Right renal pelvis (tissue), 4 donors: ENCODE data around the gene COL15A1. TPM values are rescaled to one million over a fixed set of nuclear protein-coding genes. Genes with fewer than 3 reads are reported as not detected.

Source experiments
- DNase-seq, 4 donors: peaks; one replicate each; pipeline ENCODE4 v3.0.0-alpha.2; 2013; ENCODE audit warnings: low read depth in 4 of 4, low spot score in 3 of 4, missing footprints in 1 of 4
- polyA plus RNA-seq, 4 donors: library from polyadenylated mRNA; unstranded; fragments of 120-200 nt; gene quantifications; one replicate each; pipeline ENCODE4 v1.2.1, GENCODE V29; 2013; ENCODE audit not compliant: insufficient read length in 4 of 4

The COL15A1 gene
- polyA plus RNA-seq, 4 donors = 30.1 to 36.2 (median 35.0) TPM

- DNase-seq = no peak
Observed at GRCh38 chr9:98913705-98914104, 30.0 kb upstream of the COL15A1 start.

- no peak for DNase-seq
Observed at GRCh38 chr9:98915599-98915998, 28.1 kb upstream of the COL15A1 start.

GRCh38 chr9:98916660-98917059 lies 27.0 kb upstream of the COL15A1 start:
- peak in 3 of 4 donors; percentile 37 to 41 (median 38) for DNase-seq

GRCh38 chr9:98917746-98918487 lies 25.8 kb upstream of the COL15A1 start:
- no peak for DNase-seq

GRCh38 chr9:98921732-98922131 lies 22.0 kb upstream of the COL15A1 start:
- no peak for DNase-seq

DNA sequence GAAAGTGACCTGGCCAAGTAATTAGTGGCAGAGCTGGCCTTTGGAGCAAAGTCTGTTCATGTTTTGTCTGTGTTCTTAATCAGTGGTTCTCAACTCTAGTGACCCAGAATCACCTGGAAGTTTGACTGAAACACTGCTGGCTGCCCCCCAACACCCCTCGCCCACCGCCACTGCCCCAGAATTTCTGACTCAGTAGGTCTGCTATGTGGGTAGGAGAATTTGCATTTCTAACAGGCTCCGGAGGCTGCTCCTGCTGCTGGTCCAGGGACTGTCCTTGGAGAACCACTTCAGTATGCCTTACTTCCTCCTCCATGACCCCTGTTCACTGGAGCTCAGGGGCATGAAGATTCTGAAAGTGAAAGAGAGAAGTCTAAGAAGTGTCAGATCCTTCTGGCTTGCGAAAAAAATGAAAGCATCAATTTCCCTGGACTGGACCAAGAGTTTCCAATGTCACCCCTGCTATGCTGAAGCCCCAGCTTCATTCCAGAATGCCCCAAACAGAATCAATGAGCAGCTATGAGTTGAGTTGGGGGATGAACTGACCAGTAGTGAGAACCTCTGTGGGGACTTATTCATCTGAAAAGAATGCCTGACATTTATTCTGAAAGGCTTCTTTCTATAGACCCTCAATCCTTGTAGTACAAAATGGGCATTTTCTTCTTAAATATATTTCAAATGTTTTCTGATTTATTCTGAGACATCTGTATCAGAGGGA lies 20.8 kb upstream of the COL15A1 start:
- DNase-seq = no peak

DNA sequence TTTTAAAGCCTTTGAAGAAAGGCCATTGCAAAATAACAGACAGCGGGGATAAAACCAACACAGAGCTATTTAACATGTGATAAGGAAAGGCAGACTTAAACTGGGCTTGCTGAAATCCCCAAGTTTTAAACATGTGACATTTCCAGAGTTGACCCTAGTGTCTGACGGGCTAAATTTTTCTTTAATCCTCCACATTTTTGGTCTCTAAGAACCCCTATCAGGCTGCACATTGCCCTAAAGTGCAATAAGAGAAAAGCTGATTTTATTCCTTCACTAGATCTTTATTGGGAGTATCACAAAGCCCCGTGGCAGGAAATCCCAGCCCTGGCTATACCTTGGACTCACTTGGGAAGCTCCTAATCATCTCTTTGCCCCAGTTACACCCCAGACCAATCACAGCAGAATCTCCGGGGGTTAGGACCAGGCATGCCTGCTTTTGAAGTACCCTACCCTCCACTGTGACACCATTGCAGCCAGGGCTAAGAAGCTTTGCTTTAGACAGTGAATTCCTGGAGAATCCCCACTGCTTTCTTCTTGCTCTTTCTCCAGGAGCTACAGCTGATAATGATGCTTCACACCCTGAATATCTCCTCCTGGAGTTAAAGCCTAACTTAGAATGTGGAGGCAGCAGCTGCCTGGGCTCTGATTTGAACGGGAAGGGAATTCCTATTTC lies 20.1 kb upstream of the COL15A1 start:
- DNase-seq = no peak

DNA sequence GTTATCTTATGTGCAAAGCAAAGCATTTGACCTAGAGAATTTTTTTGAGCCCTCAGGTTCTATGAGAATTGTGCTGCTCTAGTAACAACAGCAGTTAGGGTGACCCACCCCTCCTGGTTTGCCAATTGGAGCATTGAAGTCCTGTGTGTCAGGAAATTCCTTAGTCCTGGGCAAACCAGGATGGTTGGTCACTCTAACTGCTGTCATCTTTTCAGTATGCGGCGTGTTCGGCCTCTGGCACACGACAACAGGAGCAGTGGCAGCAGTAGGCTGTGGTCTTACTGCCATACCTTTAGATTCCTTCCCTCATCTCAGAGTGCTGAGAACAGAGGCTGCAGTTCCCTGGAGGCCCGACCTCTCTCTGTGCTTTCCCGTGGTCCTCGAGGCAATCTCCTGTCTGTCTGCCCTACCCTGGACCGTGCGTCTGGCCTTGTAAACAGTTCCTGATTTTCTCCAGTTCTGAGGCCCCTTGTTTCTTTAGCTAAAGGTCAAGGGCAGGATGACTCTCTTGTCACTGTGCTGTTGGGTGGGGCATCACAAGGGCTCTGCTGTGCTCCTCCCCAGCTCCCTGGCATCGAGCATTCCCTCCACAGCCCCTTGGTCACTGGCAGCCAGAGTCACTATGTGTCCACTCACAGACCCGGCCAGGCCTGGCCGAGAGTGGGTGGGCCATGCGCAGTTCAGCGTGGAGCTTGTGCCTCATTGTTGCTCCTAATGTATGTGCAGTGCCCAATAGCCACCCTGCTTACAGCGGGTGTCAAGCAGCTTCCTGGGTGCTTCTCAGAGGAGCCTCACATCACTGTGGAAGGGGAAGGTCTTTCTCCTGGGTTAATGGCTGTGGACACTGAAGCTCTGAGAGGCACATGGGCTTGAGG lies 18.5 kb upstream of the COL15A1 start:
- DNase-seq = no peak

DNA sequence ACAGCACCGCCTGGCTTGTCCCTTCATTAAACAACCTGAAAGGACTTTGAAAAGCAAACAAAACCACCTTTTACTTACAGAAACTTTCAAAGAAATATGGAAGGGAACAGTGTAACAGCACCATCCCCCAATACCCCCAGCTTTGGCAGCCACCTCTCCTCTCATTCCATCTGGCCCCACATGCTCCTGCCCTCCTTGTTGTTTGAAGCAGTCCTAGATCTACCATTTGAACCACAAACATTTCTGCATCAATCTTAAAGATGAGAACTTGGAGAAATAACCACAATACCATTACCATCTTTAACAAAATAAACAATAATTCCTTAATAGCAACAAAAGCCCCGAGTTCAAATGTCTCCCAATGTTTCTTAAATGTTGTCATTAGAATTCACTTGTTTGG lies 17.8 kb upstream of the COL15A1 start:
- no peak for DNase-seq

- no peak for DNase-seq
Observed at GRCh38 chr9:98927724-98928123, 16.0 kb upstream of the COL15A1 start.

DNA sequence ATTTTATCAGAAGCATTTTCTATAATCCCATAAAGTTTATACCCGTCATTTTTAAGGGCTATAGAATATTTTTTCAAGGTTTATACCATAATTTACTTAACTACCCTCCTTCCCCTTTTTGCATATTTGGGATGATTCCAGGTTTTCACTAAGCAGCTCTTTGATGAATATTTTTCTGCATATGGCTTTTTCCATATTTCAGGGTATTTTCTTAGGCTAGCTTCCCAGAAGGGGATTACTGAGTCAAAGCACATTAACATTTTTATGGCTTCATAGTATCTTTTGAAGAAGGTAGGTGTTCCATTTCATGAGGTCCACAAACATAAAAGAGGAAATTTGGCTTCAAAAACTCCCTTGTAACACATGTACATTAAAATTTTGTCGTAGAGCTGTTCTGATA lies 14.6 kb upstream of the COL15A1 start:
- DNase-seq = peak in 1 of 4 donors; percentile 23

DNA sequence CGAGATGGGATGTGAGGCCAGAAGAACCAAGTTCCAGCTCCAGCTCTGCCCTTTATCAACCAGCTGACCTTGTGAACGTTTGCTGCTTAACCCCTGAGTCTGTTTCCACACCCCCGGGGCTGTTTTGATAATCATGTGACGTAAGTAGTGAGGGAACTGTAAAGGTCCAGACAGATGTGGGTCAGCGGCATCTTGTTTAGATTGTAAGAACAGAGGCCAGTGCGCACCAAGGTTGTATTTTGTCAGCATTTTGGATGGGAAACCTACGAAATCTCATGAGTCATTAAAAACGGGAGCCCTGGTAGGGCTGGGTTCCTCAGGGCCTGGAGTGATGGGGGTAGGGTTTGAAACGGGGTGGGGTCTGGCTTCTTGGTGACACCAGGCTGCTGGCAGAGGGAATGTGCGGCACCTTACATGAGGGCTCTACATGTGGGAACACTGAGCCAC lies 13.8 kb upstream of the COL15A1 start:
- no peak for DNase-seq

DNA sequence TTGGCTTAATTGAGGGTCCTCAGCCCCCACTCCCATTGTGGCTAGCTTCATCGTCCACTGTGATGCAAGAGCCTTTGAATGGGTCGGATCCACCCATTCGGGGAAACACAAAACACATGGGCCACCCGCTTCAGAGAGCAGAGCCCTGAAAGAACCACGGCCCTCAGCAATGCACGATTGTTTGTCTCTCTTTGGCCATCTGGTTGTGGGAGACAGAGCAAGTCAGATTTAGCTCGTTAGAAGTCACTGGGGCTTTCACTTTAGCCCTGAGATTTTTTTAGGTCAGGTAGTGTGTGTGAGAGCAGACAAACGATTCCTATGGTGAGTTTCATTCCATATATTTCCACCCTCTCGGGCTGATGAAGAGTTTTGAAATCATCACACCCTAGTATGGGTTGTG lies 12.9 kb upstream of the COL15A1 start:
- no peak for DNase-seq

GRCh38 chr9:98931600-98932389 lies 11.9 kb upstream of the COL15A1 start:
- DNase-seq = no peak

DNA sequence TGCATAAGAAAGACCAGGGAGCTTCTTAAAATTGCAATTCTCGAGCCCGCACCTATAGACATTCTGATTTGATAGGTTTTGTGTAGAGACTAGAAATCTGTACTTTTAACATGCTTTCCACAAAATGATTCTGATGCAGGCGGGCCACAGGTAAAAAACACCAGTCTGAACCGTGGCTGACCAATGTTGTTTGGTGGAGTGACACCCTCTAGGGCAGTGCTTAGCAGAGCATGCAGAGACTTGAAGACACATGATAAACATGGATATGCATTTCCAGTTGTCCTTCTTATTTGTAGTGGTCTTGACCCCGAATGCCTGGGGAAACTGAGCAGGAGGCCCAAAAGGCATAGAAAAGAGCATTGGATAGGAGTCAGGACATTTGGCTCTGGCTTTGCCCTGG lies 10.5 kb upstream of the COL15A1 start:
- no peak for DNase-seq

DNA sequence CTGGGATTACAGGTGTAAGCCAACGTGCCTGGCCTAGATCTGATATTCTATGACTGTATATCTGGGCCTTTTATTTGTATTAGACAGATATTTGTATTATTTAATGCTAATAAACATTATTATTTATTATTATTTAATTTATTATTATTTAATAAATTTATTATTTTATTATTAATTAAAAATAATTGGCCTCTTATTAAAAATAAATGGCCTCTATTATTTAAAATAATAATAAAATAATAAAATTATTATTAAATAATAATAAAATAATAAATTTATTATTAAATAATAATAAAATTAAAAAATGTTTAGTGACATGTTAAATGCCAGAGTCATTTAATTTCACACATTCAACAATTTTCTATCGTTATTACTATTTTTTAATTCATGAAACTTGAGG lies 9.8 kb upstream of the COL15A1 start:
- no peak for DNase-seq

- no peak for DNase-seq
Observed at GRCh38 chr9:98935071-98935505, 8.6 kb upstream of the COL15A1 start.

GRCh38 chr9:98940276-98940675 lies 3.4 kb upstream of the COL15A1 start:
- DNase-seq = no peak

GRCh38 chr9:98941946-98942523 lies 1.7 kb upstream of the COL15A1 start:
- DNase-seq = no peak
